GM19372 (cell line): ENCODE results near the gene ZNF384.
"Not testable (repeated sequence)": the region's sequence is repeated elsewhere in the genome, so short reads cannot be mapped to it uniquely, and the experiment has no call there.

Source experiments
- ATAC-seq: cut with Tn5 transposase; IDR thresholded peaks from one replicate; pipeline ENCODE4 v1.9.1; 2021; ENCODE audit warnings: mild to moderate bottlenecking, low read depth, moderate library complexity; ENCODE audit not compliant: unreplicated experiment

The ZNF384 gene

DNA sequence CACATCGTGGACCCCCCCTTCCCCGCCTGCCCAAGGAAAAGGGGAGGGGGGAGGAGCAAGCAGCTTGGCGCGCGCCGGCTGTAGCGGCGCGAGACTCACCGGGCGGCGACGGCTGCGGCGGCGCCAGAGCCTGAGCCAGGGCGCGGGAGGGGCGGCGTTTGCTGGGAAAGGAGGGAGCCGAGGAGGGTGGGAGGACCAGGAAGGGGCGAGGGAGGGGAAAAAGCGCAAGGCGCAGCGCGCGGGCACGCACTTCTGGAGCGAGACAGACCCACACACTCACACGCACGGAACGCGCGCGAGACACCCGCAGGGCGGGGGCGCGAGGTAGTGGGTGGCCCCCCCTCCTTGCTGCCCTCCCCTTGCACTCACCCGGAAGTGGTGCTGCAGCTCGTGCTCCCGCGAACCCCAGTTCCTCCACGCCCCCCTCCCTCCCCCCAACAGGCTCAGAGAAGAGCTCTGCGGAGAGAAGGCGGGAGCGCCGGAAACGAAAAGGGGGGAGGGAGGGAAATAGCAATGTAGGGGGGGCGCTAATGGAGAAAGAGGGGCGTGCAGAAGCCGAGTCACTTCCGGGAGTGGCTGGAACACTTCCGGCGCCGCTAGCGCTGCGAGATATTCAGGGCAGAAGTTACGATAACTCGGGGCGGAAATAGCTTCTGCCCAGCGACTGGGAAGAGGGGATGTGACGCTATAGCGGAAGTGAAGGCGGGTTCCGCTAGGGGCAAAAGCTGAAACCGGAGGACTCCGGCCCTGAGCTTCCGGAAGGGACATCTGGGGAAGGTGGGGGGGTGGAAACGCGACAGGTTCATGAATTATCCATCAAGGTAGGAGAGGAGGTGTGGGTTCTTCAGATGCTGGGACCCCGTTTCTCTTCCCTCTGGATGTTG, at the start of gene ZNF384:
ZNF384 (minus strand) TSS at position 377 of the 884 bp plus-strand sequence. CDS start 9,855 bp downstream, outside the sequence.
- ATAC-seq: peak; percentile 84

DNA sequence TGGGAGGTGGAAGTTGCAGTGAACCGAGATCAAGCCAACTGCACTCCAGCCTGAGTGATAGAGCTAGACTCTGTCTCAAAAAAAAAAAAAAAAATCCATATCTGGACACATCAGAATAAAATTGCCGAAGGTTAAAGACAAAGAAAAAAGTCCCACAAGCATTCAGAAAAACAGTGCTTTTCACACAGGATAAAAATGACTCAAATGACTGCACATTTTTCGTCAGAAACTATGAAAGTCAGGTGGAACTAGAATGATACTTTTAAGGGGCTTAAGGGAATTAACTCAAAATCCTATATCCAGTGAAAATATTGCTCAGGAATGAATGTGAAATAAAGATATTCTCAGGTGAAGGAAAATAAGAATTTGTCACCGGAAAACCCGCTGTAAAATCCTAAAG, 47.6 kb upstream of the ZNF384 start:
- ATAC-seq: no peak

DNA sequence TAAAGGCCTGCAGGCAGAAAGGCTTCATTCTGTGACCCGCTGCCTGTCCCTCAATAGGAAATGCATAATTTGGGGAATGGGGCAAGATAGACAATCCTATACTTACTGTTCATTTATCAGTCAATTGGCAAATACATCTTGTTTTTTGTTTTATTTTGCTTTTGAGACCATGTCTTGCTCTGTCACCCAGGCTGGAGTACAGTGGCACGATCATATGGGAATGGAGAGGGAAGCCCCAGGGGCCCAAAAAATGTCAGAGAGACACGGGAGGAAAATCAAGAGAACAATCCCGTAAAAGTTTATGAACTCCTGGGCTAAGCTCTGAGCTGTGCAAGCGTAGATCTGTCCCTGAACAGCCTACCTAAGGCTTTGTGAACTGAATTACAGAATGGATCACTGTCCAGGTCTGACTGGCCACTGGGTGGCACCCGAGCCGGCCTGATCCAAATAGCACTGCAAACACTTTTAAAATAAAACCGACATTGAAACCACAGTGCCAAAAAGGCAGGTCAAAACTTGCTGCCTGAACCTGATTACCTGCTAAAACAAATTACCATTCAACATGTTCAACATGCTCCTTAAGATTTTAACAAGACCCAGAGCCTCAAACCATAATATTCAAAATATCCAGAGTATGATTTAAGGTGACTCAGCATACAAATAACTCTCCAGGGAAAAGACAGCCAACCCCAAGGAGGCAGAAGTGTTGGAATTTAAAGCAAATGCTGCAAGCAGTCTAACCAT, 46.4 kb upstream of the ZNF384 start:
- no peak for ATAC-seq

DNA sequence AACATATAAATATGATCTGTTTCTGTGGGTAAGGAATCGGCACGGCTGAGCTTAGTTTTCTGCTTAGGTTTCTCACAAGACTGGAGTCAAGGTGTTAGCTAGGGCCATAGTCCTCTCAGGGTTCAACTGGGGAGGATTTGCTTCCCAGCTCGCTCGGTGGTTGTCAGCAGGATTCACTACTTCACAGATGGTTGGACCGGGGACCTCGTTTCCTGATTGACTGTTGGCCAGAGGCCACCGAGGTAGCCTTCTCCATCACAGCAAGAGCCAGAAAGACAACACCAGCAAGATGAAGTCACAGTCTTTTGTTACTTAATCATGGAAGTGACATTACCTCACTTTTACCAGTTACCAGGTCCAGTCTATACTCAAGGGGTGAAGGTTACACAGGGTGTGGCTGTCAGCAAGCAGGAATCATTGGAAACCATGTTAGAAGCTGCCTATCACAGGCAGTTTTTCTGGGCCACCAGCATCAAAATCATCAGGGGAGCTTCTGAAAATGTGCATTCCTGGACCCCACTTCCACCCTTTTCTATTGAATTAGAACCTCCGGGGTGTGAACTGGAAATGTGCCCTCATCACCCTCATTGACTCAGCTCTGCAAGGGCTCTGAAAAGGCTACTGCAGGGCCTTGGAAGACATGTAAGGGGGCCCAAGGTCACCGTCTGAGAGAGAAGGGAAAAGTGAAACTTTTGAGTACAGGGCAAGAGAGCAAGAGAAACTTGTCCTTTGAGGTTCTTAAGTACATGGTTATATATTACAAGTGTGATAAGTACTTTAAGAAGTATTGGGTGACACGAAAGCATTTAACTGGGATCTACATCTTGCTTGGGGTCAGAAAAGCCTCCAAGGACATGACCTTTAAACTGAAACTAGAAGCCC, 45.6 kb upstream of the ZNF384 start:
- ATAC-seq: no peak

DNA sequence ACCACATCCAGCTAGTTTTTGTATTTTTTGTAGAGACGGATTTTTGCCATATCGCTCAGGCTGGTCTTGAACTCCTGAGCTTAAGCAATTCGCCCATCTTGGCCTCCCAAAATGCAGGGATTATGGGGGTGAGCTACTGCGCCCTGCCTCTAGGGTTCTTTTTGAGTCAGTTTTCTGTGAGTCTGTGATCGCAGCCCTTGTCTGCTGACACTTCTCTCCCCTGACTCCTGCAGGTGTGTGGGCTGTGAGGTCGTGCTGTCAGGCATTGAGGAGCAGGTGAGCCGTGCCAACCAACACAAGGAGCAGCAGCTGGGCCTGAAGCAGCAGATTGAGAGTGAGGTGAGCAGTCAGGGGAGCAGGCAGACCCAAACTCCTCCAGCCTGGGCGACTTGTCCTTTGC, 41.0 kb upstream of the ZNF384 start:
- no peak for ATAC-seq

DNA sequence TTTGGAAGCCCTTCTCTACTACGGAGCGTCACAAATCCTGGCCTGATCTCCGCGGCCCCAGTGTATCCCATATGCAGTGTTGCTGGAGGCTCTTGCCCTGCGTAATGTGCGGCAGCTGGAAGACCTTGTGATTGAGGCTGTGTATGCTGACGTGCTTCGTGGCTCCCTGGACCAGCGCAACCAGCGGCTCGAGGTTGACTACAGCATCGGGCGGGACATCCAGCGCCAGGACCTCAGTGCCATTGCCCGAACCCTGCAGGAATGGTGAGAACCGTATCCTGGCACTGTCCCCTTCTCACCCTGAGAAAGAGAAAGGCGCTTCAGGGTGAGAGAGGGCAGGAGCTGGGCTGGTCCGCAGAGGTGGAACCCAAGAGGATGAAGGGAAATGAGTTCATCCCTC, 40.0 kb upstream of the ZNF384 start:
- ATAC-seq: no peak

DNA sequence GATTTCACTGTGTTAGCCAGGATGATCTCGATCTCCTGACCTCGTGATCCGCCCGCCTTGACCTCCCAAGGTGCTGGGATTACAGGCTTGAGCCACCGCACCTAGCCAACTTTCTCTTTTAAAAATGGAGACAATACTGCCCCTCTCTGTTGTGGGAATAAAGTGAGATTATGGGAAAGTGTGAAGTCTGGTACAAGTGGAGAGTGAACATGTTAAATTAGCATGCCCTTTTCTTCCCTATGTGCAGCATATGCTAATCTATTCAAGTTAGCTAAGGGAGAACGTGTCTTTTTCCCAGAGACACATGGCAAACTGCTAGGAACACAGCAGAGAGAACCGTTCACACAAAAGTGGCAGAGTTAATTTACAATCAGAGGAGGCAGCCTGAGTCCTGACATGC, 36.2 kb upstream of the ZNF384 start:
- no peak for ATAC-seq

DNA sequence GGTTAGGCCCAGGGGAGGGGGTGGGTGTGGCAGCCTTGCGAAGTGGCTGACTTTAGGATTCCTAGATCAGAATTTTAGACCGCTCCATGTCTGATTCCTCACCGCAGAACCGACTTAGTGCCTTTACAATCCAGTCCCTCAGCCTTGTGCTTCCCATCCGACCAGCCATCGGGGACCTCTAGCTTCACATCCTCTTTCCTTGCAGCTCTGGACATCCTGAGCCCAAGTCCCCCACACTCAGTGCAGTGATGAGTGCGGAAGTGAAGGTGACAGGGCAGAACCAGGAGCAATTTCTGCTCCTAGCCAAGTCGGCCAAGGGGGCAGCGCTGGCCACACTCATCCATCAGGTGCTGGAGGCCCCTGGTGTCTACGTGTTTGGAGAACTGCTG, 35.2 kb upstream of the ZNF384 start:
- no peak for ATAC-seq

DNA sequence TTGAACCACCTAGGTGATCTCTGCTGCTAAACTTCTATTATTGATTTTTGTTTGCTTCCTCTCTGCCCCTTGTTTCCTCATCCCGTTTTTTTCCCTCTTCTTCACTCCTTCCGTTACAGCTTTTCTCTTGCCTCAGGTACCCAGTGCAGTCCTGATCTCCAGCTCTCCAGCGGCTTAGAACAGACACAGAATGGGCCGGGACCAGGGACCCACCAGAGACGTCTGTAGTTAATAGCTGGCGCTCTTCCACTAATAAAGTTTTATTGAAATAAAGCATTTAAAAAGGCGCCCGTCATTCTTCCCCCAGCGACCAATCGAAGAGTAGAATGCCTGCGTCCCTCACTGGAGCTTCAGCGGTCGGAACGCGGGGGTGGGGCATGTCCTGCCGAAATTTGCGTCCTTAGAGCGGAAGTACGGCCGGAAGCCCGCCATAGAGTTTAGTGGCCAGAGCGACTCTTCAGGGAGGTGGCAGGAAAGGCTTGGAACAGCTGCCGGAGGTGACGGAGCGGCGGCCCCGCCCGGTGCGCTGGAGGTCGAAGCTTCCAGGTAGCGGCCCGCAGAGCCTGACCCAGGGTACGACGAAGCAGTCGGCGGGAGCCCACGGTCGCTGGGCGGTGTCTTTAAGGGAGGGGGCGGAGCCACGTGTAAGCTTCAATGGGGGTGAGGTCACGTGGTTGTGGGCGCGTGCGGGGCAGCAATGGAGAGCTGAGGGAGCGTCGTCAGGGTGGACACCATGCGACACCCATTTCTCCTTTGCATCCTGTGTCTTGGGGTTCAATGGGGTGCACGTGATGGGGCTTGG, 34.6 kb upstream of the ZNF384 start, which contains the start of gene COPS7A:
COPS7A (plus strand) TSS at position 440 of the 802 bp plus-strand sequence. CDS start 611 bp downstream, outside the sequence.
- ATAC-seq: peak; percentile 92

DNA sequence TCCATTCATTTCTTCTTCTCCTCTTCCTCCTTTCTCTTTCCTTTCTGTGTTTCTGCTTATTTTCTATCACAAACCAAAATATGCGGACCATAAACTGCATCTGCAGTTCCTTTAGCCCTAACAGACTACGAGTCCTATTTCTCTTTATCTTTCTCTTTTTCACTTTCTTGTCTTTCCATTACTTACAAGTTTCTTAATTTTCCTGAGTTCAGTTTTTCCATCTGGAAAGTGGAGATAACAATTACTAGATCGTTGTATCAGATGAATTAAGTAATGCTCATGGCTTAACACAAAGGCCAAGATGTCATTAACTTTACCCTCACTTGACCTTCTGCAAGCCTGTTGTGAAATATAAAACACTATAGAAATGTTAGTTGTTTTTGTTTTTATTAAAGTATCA, 33.7 kb upstream of the ZNF384 start:
- no peak for ATAC-seq

DNA sequence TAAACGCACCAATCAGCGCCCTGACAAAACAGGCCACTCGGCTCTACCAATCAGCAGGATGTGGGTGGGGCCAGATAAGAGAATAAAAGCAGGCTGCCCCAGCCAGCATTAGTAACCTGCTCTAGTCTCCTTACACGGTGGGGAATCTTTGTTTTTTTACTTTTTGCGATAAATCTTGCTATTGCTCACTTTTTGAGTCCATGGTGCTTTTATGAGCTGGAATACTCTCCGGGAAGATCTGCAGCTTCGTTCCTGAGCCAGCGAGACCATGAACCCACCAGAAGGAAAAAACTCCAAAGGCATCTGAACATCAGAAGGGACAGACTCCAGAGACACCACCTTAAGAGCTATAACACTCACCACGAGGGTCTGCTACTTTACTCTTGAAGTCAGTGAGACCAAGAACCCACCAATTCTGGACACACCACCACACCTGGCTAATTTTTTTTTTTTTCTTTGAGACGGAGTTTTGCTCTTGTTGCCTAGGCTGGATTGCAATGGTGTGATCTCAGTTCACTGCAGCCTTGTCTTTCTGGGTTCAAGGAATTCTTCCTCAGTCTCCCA, 27.8 kb upstream of the ZNF384 start:
- no peak for ATAC-seq

DNA sequence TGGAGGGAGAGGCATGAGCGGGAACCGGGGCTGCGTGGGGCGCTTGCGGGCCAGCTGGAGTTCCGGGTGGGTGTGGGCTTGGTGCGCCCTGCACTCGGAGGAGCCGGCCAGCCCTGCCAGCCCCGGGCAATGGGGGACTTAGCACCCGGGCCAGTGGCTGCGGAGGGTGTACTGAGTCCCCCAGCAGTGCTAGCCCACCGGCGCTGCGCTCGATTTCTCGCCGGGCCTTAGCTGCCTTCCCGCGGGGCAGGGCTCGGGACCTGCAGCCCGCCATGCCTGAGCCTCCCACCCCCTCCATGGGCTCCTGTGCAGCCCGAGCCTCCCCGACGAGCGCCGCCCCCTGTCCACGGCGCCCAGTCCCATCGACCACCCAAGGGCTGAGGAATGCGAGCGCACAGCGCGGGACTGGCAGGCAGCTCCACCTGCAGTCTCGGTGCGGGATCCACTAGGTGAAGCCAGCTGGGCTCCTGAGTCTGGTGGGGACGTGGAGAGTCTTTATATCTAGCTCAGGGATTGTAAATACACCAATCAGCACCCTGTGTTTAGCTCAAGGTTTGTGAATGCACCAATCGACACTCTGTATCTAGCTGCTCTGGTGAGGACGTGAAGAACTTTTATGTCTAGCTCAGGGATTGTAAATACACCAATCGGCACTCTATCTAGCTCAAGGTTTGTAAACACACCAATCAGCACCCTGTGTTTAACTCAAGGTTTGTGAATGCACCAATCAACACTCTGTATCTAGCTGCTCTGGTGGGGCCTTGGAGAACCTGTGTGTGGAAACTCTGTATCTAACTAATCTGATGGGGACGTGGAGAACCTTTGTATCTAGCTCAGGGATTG, 27.1 kb upstream of the ZNF384 start:
- ATAC-seq: not testable (repeated sequence)

DNA sequence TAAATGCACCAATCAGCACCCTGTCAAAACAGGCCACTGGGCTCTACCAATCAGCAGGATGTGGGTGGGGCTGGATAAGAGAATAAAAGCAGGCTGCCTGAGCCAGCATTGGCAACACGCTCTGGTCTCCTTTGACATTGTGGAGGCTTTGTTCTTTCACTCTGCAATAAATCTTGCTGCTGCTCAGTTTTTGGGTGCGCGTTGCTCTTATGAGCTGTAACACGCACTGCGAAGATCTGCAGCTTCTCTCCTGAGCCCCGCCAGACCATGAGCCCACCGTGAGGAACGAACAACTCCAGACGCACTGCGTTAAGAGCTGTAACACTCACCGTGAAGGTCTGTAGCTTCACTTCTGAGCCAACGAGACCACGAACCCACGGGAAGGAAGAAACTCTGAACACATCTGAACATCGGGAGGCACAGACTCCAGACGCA, 19.8 kb upstream of the ZNF384 start:
- no peak for ATAC-seq

DNA sequence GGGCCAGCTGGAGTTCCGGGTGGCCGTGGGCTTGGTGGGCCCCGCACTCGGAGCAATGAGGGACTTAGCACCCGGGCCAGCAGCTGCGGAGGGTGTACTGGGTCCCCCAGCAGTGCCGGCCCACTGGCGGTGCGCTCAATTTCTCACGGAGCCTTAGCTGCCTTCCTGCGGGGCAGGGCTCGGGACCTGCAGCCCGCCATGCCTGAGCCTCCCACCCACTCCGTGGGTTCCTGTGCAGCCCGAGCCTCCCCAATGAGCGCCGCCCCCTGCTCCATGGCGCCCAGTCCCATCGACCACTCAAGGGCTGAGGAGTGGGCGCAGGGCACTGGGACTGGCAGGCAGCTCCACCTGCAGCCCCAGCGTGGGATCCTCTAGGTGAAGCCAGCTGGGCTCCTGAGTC, 19.2 kb upstream of the ZNF384 start:
- ATAC-seq: not testable (repeated sequence)

DNA sequence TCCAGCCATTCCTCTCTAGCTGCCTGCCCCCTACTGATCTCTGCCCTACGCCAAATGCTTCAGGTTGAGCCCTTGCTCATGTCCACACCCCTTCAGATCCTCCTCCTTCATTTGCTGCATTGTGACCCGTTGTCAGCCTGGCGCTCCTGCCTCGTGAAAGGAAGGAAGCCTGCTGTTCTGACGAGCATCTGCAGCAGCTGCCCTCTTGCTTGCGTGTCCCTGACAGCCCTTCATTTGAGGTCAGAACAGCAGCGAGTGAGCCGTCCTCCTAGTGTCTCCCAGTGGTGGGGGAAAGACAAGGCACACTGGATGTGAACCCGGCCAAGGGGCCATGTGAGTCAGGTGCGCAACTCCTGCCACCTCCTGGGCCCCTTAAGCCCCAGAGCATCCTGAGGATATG, 14.5 kb upstream of the ZNF384 start:
- ATAC-seq: no peak

DNA sequence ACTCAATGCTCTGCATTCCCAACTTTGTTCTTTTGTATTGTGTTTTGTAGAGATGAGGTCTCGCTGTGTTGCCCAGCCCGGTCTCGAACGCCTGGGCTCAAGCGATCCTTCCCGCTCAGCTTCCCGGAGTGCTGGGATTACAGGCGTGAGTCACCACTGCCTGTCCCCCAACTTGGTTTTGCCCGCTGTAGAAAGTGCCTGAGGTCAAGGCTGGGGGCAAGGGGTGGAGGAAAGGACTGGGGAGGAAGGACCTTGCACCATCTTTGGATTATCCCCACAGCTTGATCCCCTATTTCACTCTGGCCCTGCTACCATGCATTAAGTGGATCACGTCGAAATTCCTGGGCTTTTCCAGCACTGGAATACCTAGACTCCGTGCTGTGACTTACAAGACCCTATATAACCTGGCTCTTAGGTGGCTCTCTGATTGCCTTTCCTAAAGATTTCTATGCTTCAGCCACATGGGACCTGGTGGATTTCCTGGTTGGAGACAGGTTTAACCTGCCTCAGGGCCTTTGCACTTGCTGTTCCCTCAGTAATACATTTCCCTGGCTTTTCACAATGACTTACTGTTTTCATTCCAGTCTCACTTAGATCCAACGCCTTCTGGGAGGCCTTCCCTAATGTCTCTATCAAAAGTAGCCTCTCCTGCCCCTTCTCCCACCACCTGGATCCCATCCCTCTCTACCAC, 12.0 kb upstream of the ZNF384 start:
- ATAC-seq: no peak

DNA sequence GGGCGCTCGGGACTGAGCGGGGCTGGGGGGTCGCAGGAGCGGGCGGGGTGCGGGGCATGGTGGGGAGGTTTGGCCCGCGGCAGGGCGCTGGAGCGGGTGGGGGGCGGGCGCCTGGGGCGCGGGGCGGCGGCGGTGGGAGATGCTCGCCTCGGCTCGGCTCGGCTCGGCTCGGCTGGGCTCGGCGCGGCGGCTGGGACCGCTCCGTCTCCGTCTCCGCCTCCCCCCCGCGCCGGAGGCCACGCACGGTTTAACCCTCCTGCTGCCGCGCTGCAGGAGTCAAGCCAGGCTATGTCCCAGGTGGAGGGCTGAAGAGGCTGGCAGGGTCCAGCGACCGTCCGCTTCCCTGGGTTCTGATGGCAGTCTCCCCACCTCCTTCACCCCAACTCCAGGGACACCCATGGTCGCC, 11.5 kb upstream of the ZNF384 start, which contains the start of gene PIANP:
PIANP (minus strand) TSS at position 170 of the 406 bp plus-strand sequence. CDS start 2,754 bp downstream, outside the sequence.
- no peak for ATAC-seq
